AG04450 (cell line): ENCODE results near the gene PLEKHA6. TPM values are rescaled to one million over a fixed set of nuclear protein-coding genes. Genes with fewer than 3 reads are reported as not detected.
A peak's percentile ranks its signal among the peaks of the same experiment; 100 is the strongest.

Experiments used
- CTCF ChIA-PET: fragments of 300-600, 350-600 bp; formaldehyde crosslinking; extraction: SDS; loops from one replicate; lab custom pipeline; 2022; ENCODE audit warnings: antibody characterized with exemption, inconsistent platforms; lab: Charles Lee
- POLR2A ChIA-PET: fragments of 350-600 bp; formaldehyde crosslinking; extraction: SDS; loops from one replicate; lab custom pipeline; 2021; ENCODE audit warnings: antibody characterized with exemption, inconsistent platforms; lab: Yijun Ruan, JAX
- DNase-seq: peaks from one replicate; pipeline ENCODE4 v3.0.0-alpha.2; 2011; ENCODE audit warnings: low read depth, low spot score
- H3K27ac ChIP-seq: one replicate; pipeline ENCODE4 v1.5.1; 2012; ENCODE audit warnings: low read depth, low read length, control low read depth
- H3K27me3 ChIP-seq: one replicate; pipeline ENCODE4 v1.6.0; 2012; ENCODE audit warnings: low read length; ENCODE audit not compliant: control insufficient read depth, insufficient read depth
- H3K4me3 ChIP-seq: 2 replicates; pipeline ENCODE4 v1.5.1; 2011; ENCODE audit warnings: mild to moderate bottlenecking, low read depth, low read length, control low read depth
- H3K9me3 ChIP-seq: 2 replicates; pipeline ENCODE4 v1.5.1; 2012; ENCODE audit warnings: low read length; ENCODE audit not compliant: control insufficient read depth, insufficient read depth
- CTCF ChIP-seq: IDR thresholded peaks from 2 replicates; pipeline ENCODE4 v1.5.1; 2011; ENCODE audit warnings: low read depth, low read length, control low read depth, inconsistent platforms
- polyA plus RNA-seq: library from polyadenylated mRNA; depleted of rRNA; stranded (reverse); fragments of >200 nt; gene quantifications from 2 replicates; pipeline ENCODE4 v1.2.3, GENCODE V29; 2011

Gene PLEKHA6
- polyA plus RNA-seq, 1 experiment: 6.8 TPM

GRCh38 chr1:204190212-204191211, 169.2 kb downstream of the PLEKHA6 start:
- no peak for DNase-seq
- POLR2A ChIA-PET: interaction anchor here (0.9 kb wide), 1 partner anchor 63 kb away, joined by 3 read pairs; no protein-coding TSS in a partner anchor

DNA sequence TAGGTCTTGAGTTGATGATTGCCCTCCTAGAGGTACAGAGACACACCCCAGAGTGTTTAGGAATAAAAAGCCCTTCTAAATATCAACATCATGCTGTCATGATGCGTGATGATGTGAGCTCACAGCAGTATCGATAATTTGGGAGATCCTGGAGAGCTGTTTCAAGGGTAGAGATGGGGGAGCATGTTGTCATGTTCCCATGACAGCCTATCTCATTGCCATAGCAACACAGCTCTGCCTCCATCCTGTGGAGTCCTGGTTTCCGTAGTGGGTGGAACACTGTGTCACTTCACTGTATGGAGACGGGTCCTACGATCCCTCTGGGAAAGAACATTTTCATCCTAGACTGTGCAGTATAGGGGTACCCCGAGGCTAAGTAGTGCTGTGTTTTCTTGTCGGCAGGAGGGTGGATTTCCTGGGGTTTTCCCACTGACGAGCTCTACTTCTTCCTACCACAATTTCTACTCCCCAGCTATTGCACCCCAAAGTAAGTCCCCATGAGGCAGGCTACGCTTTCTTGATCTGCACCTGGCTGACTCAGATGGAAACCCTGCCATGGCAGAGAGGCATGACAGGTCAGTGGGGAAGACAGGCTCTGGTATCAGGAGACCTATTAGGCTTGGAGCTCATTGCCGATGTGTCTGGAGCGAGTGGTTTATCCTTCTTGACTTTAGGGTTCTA, 170.6 kb downstream of the PLEKHA6 start:
- CTCF ChIA-PET: interaction anchor here (0.5 to 3.1 kb wide), 5 partner anchors 18 to 314 kb away, joined by 3 to 13 read pairs (median 4); no protein-coding TSS in a partner anchor
- POLR2A ChIA-PET: interaction anchor here (0.6 kb wide), 1 partner anchor 17 kb away, joined by 4 read pairs; no protein-coding TSS in a partner anchor
- no peak for TF ChIP-seq CTCF
- H3K4me3 ChIP-seq: no peak overlapping the region
- no peak overlapping the region for H3K27ac ChIP-seq
- H3K27me3 ChIP-seq: peaks cover 6% of the 10 kb centered on the region
- no peaks in the 10 kb centered on the region for H3K9me3 ChIP-seq
- DNase-seq: no peak

More at GRCh38 chr1:204190212-204191211, 169.2 kb downstream of the PLEKHA6 start:
- H3K9me3 ChIP-seq: no peaks in the 10 kb centered on the region
- no peak for TF ChIP-seq CTCF
- H3K27ac ChIP-seq: no peak overlapping the region
- peaks cover 6% of the 10 kb centered on the region for H3K27me3 ChIP-seq
- H3K4me3 ChIP-seq: peak overlapping the region; percentile 17; the same call in 1 of the 2 replicates
- CTCF ChIA-PET: interaction anchor here (0.8 to 3.3 kb wide), 8 partner anchors 16 to 313 kb away, joined by 3 to 39 read pairs (median 6); partner anchors contain the start of gene GOLT1A

DNA sequence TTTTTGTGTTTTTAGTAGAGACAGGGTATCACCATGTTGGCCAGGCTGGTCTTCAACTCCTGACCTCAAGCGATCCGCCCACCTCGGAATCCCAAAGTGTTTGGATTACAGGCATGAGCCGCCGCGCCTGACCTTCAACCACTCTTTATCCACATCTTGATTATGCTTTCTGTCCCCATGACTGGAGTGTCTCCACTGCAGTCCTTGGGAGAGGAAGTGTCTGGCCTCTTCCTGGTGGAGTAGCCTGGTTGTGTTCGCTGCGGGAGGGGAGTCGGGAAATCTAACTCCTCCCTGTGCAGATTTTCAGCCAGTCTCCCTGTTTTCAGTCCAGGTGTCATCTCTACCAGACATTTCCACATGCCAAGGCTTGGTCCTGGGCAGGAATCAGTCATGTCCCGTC, 173.1 kb downstream of the PLEKHA6 start:
- ChIA-PET CTCF (interaction anchor here (1.3 to 4.7 kb wide), 2 partner anchors 20 to 24 kb away, joined by 4 to 27 read pairs; no protein-coding TSS in a partner anchor), POLR2A (no interaction called here)
- no peak for DNase-seq
- no peak for TF ChIP-seq CTCF
- Histone ChIP-seq H3K4me3 (no peak overlapping the region), H3K9me3 (no peaks in the 10 kb centered on the region), H3K27ac (no peak overlapping the region), H3K27me3 (peaks cover 6% of the 10 kb centered on the region)

DNA sequence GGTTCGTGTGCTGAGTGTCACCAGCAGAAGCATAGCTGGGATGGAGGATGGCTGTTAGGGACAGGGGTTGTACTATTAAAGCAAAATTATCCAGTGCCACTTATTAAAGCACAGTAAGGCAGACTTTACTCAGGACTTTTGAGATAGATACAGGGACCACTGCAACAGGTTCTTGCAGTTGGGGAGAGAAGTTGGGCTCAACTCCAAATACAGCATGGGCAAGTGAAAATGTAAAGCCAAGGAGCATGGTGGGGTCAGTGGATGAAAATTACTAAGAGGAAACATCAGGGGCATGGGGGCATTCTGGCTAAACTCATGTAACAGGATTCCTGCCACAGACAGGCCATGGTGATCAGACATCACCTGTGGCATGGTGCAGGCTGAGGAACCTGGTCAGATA, 178.6 kb downstream of the PLEKHA6 start:
- DNase-seq: no peak
- no peaks in the 10 kb centered on the region for H3K27me3 ChIP-seq
- no peak overlapping the region for H3K4me3 ChIP-seq
- no peaks in the 10 kb centered on the region for H3K9me3 ChIP-seq
- TF ChIP-seq CTCF: no peak
- no peak overlapping the region for H3K27ac ChIP-seq
- ChIA-PET POLR2A (no interaction called here), CTCF (interaction anchor here (1.2 to 2.4 kb wide), 2 partner anchors 26 to 33 kb away, joined by 3 to 12 read pairs; partner anchors contain the start of gene GOLT1A)
